Neural cell (in vitro differentiated cells): ENCODE data around the gene PCNX1.

Source experiments
- EP300 ChIP-seq: fragments of 450-650 bp; conservative IDR thresholded peaks from 2 replicates; pipeline ENCODE4 v1.6.1; 2014; ENCODE audit warnings: antibody characterized with exemption, mild to moderate bottlenecking, moderate library complexity; ENCODE audit not compliant: poor library complexity, severe bottlenecking
- TAF1 ChIP-seq: IDR thresholded peaks from 2 replicates; pipeline ENCODE4 v1.6.1; 2012; ENCODE audit warnings: low read depth
- TF ChIP-seq, protein P1 (sequence below): fragments of 450-650 bp; IDR thresholded peaks from 2 replicates; pipeline ENCODE4 v1.5.1; 2014; ENCODE audit warnings: antibody characterized with exemption, mild to moderate bottlenecking, moderate library complexity; ENCODE audit not compliant: poor library complexity, severe bottlenecking

GRCh38 chr14:71013551-71014192 lies 106.4 kb downstream of the PCNX1 start:
- TF ChIP-seq TAF1 (no peak), EP300 (no peak)
- TF ChIP-seq, protein P1, sequence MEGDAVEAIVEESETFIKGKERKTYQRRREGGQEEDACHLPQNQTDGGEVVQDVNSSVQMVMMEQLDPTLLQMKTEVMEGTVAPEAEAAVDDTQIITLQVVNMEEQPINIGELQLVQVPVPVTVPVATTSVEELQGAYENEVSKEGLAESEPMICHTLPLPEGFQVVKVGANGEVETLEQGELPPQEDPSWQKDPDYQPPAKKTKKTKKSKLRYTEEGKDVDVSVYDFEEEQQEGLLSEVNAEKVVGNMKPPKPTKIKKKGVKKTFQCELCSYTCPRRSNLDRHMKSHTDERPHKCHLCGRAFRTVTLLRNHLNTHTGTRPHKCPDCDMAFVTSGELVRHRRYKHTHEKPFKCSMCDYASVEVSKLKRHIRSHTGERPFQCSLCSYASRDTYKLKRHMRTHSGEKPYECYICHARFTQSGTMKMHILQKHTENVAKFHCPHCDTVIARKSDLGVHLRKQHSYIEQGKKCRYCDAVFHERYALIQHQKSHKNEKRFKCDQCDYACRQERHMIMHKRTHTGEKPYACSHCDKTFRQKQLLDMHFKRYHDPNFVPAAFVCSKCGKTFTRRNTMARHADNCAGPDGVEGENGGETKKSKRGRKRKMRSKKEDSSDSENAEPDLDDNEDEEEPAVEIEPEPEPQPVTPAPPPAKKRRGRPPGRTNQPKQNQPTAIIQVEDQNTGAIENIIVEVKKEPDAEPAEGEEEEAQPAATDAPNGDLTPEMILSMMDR: no peak
